ENCODE results near the gene KIF11. TPM values are rescaled to one million over a fixed set of nuclear protein-coding genes. Genes with fewer than 3 reads are reported as not detected.
A peak's percentile ranks its signal among the peaks of the same experiment; 100 is the strongest.

Gene KIF11
- total and polyA plus RNA-seq, 9 of the 15 experiments (the other 6 are each of a cell fraction or from before 2014, with no cell fraction given) = 11.3 to 54.4 (median 29.2) TPM

DNA sequence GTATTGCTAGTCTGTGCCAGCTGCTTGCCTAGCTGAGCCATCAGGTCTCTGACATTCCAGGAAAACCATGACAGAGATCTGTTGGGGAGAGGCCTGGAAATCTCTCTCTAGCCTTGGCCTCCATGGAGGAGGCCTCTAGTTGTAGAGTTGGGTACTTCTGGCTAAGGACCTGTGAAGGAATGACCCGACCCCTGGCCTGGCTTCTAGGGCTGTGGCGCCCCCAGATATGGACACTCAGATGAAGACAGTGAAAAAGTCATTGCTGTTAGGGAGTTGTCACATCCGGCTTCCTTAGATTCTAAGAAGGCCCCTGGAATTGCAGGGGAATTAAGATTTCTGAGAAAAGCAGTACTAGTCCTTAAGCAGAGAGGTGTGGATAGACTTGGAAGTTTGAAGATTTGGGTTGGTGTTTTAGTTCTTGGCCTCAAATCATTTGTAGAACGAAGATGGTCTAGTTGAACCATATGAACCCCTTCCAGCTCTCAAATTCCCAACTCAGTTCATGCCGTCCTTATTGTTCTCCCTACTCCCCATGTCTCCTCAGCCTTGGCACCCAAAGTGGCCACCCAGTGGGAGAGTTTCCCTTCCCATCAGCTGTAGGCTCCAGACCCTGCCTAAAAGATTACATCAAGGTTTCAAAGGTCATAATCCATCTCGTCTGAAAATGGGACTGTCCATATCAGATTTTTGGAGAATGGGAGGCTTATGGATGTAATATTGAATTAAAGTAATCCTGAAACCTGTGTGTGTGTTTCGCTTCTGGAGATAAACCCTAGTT lies 103.9 kb downstream of the KIF11 start (continued):
- TF ChIP-seq, protein P1, sequence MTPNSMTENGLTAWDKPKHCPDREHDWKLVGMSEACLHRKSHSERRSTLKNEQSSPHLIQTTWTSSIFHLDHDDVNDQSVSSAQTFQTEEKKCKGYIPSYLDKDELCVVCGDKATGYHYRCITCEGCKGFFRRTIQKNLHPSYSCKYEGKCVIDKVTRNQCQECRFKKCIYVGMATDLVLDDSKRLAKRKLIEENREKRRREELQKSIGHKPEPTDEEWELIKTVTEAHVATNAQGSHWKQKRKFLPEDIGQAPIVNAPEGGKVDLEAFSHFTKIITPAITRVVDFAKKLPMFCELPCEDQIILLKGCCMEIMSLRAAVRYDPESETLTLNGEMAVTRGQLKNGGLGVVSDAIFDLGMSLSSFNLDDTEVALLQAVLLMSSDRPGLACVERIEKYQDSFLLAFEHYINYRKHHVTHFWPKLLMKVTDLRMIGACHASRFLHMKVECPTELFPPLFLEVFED (CRISPR knock-in tag; conservative IDR thresholded peaks at IDR 0.05) = 0 out of 2 replicates have a peak, but pooled peaks have one; percentile 39
- no peak for TF ChIP-seq BDP1 (IDR thresholded peaks at IDR 0.05; ENCODE audit: insufficient read depth, insufficient read length)
- TF ChIP-seq, protein P2, sequence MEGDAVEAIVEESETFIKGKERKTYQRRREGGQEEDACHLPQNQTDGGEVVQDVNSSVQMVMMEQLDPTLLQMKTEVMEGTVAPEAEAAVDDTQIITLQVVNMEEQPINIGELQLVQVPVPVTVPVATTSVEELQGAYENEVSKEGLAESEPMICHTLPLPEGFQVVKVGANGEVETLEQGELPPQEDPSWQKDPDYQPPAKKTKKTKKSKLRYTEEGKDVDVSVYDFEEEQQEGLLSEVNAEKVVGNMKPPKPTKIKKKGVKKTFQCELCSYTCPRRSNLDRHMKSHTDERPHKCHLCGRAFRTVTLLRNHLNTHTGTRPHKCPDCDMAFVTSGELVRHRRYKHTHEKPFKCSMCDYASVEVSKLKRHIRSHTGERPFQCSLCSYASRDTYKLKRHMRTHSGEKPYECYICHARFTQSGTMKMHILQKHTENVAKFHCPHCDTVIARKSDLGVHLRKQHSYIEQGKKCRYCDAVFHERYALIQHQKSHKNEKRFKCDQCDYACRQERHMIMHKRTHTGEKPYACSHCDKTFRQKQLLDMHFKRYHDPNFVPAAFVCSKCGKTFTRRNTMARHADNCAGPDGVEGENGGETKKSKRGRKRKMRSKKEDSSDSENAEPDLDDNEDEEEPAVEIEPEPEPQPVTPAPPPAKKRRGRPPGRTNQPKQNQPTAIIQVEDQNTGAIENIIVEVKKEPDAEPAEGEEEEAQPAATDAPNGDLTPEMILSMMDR (IDR thresholded peaks at IDR 0.05 in 2 of 3, conservative IDR thresholded peaks at IDR 0.05 in 1 of 3; ENCODE audit: insufficient read depth in 2 of 3, low read depth in 1 of 3, low read length in 3 of 3) = peak; percentile 27 to 28 (median 27); a peak in 2 of 6 replicates
- peak; percentile 91 for TF ChIP-seq ETV5 (CRISPR knock-in tag; IDR thresholded peaks at IDR 0.05; ENCODE audit: low read depth)
- TF ChIP-seq, protein P3, sequence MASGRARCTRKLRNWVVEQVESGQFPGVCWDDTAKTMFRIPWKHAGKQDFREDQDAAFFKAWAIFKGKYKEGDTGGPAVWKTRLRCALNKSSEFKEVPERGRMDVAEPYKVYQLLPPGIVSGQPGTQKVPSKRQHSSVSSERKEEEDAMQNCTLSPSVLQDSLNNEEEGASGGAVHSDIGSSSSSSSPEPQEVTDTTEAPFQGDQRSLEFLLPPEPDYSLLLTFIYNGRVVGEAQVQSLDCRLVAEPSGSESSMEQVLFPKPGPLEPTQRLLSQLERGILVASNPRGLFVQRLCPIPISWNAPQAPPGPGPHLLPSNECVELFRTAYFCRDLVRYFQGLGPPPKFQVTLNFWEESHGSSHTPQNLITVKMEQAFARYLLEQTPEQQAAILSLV (tag; IDR thresholded peaks at IDR 0.05) = no peak
- no peak for TF ChIP-seq E2F3 (CRISPR knock-in tag; IDR thresholded peaks at IDR 0.05)
- no peak for TF ChIP-seq ZFP36 (IDR thresholded peaks at IDR 0.05; ENCODE audit: low read depth, low read length, partially characterized antibody)
- no peak for TF ChIP-seq ZNF121 (CRISPR knock-in tag; conservative IDR thresholded peaks at IDR 0.05)
- TF ChIP-seq, protein P4, sequence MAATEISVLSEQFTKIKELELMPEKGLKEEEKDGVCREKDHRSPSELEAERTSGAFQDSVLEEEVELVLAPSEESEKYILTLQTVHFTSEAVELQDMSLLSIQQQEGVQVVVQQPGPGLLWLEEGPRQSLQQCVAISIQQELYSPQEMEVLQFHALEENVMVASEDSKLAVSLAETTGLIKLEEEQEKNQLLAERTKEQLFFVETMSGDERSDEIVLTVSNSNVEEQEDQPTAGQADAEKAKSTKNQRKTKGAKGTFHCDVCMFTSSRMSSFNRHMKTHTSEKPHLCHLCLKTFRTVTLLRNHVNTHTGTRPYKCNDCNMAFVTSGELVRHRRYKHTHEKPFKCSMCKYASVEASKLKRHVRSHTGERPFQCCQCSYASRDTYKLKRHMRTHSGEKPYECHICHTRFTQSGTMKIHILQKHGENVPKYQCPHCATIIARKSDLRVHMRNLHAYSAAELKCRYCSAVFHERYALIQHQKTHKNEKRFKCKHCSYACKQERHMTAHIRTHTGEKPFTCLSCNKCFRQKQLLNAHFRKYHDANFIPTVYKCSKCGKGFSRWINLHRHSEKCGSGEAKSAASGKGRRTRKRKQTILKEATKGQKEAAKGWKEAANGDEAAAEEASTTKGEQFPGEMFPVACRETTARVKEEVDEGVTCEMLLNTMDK (IDR thresholded peaks at IDR 0.05; ENCODE audit: borderline replicate concordance, insufficient read depth, low read depth, low read length, poor library complexity, severe bottlenecking) = no peak
- TF ChIP-seq TRIM24 (IDR thresholded peaks at IDR 0.05) = no peak
- TF ChIP-seq RBM22 (IDR thresholded peaks at IDR 0.05; ENCODE audit: low read depth, low read length, poor library complexity, severe bottlenecking) = no peak
- TF ChIP-seq, protein P5, sequence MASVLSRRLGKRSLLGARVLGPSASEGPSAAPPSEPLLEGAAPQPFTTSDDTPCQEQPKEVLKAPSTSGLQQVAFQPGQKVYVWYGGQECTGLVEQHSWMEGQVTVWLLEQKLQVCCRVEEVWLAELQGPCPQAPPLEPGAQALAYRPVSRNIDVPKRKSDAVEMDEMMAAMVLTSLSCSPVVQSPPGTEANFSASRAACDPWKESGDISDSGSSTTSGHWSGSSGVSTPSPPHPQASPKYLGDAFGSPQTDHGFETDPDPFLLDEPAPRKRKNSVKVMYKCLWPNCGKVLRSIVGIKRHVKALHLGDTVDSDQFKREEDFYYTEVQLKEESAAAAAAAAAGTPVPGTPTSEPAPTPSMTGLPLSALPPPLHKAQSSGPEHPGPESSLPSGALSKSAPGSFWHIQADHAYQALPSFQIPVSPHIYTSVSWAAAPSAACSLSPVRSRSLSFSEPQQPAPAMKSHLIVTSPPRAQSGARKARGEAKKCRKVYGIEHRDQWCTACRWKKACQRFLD (CRISPR knock-in tag; IDR thresholded peaks at IDR 0.05) = no peak
- TF ChIP-seq FOXJ2 (tag; IDR thresholded peaks at IDR 0.05) = no peak
- no peak for TF ChIP-seq SRSF3 (IDR thresholded peaks at IDR 0.05; ENCODE audit: insufficient read depth, low read length)
- 0 out of 2 replicates have a peak, but pooled peaks have one; percentile 10 for TF ChIP-seq SUPT5H (IDR thresholded peaks at IDR 0.05)
- TF ChIP-seq SMC3 (conservative IDR thresholded peaks at IDR 0.05; ENCODE audit: insufficient read depth, low read depth, low read length) = no peak
- TF ChIP-seq SREBF1 (IDR thresholded peaks at IDR 0.05; ENCODE audit: borderline replicate concordance, low read depth, low read length) = no peak
- TF ChIP-seq ZBTB7A (IDR thresholded peaks at IDR 0.05; ENCODE audit: borderline replicate concordance, control insufficient read depth, low read depth, low read length) = peak; percentile 70; the same call in 1 of the 2 replicates
- peak; percentile 4 for TF ChIP-seq CCNT2 (IDR thresholded peaks at IDR 0.05; ENCODE audit: borderline replicate concordance, extremely low read depth, insufficient read length, low read depth, low read length)

Measured in K562 (cell line).